GM21447 (cell line): ENCODE results near the gene PAX9.

Experiments
- ATAC-seq: cut with Tn5 transposase; IDR thresholded peaks from one replicate; pipeline ENCODE4 v1.9.1; 2021; ENCODE audit not compliant: unreplicated experiment

PAX9 gene

GRCh38 chr14:36726128-36726527, 64.5 kb downstream of the PAX9 start:
- ATAC-seq: no peak
